Measurements from ENCODE around the gene ANKS4B.
A peak's percentile ranks its signal among the peaks of the same experiment; 100 is the strongest.
"Not testable (repeated sequence)": the region's sequence is repeated elsewhere in the genome, so short reads cannot be mapped to it uniquely, and the experiment has no call there.

Gene ANKS4B

GRCh38 chr16:21257284-21257683 lies 23.8 kb downstream of the ANKS4B start:
- FAIRE-seq: no peak
- no peak for DNase-seq (ENCODE audit: extremely low spot score, insufficient read length, low read depth)

GRCh38 chr16:21260870-21261791 lies 27.6 kb downstream of the ANKS4B start:
- peak; percentile 73 for FAIRE-seq

GRCh38 chr16:21262779-21263639 lies 29.5 kb downstream of the ANKS4B start:
- FAIRE-seq (no peak), DNase-seq (ENCODE audit: extremely low spot score, insufficient read length, low read depth) (no peak)

More at GRCh38 chr16:21260870-21261791, 27.6 kb downstream of the ANKS4B start:
- DNase-seq (ENCODE audit: extremely low spot score, insufficient read length, low read depth): no peak

GRCh38 chr16:21263640-21264570 lies 30.4 kb downstream of the ANKS4B start:
- peak; percentile 83 for DNase-seq (ENCODE audit: extremely low spot score, insufficient read length, low read depth)
- FAIRE-seq: peak; percentile 93

GRCh38 chr16:21264571-21265036 lies 31.1 kb downstream of the ANKS4B start:
- no peak for DNase-seq (ENCODE audit: extremely low spot score, insufficient read length, low read depth)
- no peak for FAIRE-seq

- no peak for DNase-seq (ENCODE audit: extremely low spot score, insufficient read length, low read depth)
- FAIRE-seq: no peak
These were observed 31.8 kb downstream of the ANKS4B start for GRCh38 chr16:21265104-21265837.

- FAIRE-seq: no peak
- no peak for DNase-seq (ENCODE audit: extremely low spot score, insufficient read length, low read depth)
These were observed 33.8 kb downstream of the ANKS4B start for GRCh38 chr16:21267298-21267697.

GRCh38 chr16:21268236-21268635 lies 34.7 kb downstream of the ANKS4B start:
- DNase-seq (ENCODE audit: extremely low spot score, insufficient read length, low read depth) (no peak), FAIRE-seq (no peak)

- no peak for FAIRE-seq
- no peak for DNase-seq (ENCODE audit: extremely low spot score, insufficient read length, low read depth)
These were observed 38.8 kb downstream of the ANKS4B start for GRCh38 chr16:21272253-21272652.

- FAIRE-seq; DNase-seq (ENCODE audit: extremely low spot score, insufficient read length, low read depth): not testable (repeated sequence)
These were observed 39.3 kb downstream of the ANKS4B start for GRCh38 chr16:21272763-21273162.

GRCh38 chr16:21274172-21274726 lies 40.8 kb downstream of the ANKS4B start:
- FAIRE-seq (peak; percentile 80), DNase-seq (ENCODE audit: extremely low spot score, insufficient read length, low read depth) (no peak)

- no peak for DNase-seq (ENCODE audit: extremely low spot score, insufficient read length, low read depth)
- no peak for FAIRE-seq
These were observed 42.0 kb downstream of the ANKS4B start for GRCh38 chr16:21275529-21275928.

- DNase-seq (ENCODE audit: extremely low spot score, insufficient read length, low read depth) (no peak), FAIRE-seq (peak; percentile 67)
These were observed 42.6 kb downstream of the ANKS4B start for GRCh38 chr16:21276090-21276489.

GRCh38 chr16:21277045-21277926 lies 43.8 kb downstream of the ANKS4B start:
- DNase-seq (ENCODE audit: extremely low spot score, insufficient read length, low read depth) (no peak), FAIRE-seq (no peak)

GRCh38 chr16:21277927-21278706 lies 44.6 kb downstream of the ANKS4B start, which contains the start of gene CRYM:
Gene CRYM (minus strand): TSS chr16:21278290. CDS start chr16:21278251, 39 bp downstream.
- FAIRE-seq: no peak
- no peak for DNase-seq (ENCODE audit: extremely low spot score, insufficient read length, low read depth)

GRCh38 chr16:21279501-21279900 lies 46.0 kb downstream of the ANKS4B start:
- DNase-seq (ENCODE audit: extremely low spot score, insufficient read length, low read depth) (no peak), FAIRE-seq (no peak)

Data from GM18507 (cell line).